GM12873 (cell line): ENCODE results near the gene RAET1L.

ENCODE experiments used
- TF ChIP-seq, protein P1 (sequence below): IDR thresholded peaks from 2 replicates; pipeline ENCODE4 v1.5.1; 2012; ENCODE audit warnings: low read depth, mild to moderate bottlenecking, moderate library complexity, low read length, control low read depth; ENCODE audit not compliant: insufficient read depth; ENCODE audit errors: missing control alignments

Gene RAET1L

DNA sequence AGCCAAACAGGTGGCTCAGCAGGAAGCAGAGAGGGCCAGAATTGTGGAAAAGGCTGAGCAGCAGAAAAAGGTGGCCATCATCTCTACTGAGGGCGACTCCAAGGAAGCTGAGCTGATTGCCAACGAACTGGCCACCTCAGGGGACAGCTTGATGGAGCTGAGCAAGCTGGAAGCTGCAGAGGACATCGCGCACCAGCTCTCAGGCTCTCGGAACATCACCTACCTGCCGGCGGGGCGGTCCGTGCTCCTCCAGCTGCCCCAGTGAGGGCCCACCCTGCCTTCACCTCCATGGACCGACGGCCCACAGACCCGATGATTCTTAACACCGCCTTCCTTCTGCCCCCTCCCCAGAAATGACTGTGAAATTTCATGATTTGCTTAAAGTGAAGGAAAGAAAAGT, 17.8 kb upstream of the RAET1L start:
- TF ChIP-seq, protein P1, sequence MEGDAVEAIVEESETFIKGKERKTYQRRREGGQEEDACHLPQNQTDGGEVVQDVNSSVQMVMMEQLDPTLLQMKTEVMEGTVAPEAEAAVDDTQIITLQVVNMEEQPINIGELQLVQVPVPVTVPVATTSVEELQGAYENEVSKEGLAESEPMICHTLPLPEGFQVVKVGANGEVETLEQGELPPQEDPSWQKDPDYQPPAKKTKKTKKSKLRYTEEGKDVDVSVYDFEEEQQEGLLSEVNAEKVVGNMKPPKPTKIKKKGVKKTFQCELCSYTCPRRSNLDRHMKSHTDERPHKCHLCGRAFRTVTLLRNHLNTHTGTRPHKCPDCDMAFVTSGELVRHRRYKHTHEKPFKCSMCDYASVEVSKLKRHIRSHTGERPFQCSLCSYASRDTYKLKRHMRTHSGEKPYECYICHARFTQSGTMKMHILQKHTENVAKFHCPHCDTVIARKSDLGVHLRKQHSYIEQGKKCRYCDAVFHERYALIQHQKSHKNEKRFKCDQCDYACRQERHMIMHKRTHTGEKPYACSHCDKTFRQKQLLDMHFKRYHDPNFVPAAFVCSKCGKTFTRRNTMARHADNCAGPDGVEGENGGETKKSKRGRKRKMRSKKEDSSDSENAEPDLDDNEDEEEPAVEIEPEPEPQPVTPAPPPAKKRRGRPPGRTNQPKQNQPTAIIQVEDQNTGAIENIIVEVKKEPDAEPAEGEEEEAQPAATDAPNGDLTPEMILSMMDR, result no peak

DNA sequence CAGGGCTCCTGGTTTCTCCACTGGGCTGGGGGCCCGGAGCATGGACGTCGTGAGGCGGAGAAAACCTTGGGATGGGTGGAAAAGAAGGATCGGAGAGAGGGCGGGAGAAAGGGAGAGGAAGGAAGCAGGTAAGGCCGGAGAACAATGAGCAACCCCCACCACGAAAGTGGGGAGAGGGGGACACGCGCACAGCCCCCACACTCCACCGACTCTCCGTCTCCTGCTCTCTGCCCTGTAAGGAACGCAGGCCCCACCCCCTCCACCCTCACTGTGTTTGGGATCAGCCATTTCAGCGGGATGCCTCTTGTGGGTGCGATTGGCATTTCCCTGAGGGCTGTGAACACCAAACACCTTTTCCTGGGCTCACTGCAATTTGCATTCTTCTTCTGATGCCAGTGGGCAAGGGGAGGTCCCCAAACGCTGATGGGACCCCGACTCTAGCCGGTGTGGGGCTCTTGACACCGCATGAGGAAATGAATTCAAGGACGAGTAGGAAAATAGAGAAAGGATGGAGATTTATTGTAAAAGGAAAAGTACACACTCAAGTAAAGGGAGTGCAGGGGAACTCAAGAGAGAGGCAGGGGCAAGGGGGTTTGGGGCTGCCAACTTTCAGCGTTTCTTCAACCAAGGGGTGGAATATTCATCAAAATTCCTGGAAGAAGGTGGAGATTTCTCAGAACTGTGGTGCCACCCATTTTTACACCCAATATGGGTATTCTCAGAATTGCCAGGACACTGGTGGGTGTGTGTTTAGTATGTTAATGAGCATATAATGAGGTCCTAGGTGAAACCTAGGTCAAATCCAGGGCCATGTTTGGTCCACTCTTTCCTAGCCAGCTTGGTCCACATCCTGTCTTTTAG, 13.1 kb upstream of the RAET1L start:
- TF ChIP-seq, protein P1, result no peak

DNA sequence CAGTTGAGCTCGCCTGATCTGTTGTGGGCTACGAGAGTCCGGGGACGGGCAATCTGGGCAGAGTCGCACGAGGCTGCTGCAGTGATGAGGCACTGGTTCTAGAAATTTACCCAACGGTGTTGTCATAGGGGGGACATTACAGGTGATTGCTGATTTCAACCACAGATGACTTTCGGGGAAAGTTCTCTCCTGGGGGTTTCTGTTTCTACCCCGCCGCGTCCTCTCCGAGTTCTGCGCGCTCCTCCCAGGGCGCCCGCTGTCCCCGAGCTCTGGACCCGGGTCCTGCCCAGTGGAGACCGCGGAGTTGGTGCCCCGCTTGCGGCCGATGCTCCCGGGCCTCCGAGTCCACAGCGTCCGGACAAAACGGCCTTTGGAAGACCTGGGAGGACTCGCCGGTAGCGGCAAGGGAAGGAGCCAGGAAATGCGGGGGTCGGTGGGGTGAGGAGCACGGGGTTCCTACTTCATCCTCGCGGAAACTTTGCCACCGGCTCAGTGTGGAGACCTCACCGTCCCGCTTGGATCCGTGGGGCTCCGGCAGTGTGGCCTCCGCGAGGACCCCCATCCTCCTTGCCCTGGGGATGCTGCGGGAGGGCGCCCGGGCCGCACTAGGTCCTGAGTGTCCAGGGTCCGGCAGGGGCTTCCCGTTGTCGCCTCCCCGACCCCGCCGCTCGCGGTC, 12.3 kb upstream of the RAET1L start:
- TF ChIP-seq, protein P1, result no peak

DNA sequence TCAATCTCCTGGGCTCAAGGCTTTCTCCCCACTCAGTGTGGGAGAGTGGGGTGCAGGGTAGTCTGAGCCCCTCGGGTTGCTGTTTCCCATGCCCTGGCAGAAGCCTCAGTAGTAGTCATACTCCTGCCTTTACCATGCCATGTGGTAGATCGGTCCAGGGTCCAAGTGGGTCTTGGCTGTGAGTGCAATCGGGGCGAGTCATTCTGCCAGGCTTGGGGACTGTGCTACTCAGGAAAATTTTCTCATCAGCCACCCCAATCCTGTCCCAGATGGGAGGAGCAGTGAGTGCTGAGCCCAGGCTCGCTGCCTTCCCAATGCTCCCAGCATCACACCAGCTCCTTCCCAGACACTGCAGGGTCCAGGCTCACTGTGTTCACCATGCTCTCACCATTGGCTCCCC, 10.7 kb upstream of the RAET1L start:
- TF ChIP-seq, protein P1, result no peak

DNA sequence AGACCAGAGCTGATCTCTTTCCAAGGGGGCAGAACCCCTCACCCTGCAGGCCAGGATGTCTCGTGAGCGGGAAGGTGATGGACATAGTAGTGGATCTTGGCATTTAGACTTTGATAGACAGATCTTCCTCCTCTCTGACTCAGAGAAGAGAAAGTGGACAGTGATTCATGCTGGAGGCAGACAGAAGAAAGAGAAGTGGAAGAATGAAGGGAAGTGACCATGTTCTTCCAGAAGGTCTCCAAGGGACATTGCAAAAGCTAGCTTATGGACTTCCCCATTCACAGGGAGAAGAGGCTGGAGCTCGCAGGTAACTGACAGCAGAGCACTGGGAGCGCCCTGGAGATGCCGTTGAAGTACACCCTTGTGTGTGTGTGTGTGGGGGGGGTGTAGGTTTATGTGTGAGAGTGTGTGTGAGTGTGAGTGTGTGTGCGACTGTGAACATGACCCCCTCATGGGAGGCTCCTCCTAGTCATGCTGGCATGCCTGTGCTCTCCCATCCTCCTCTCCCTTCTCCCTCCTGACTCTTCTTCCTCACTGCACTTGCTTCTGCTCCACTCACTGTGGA, 8.0 kb upstream of the RAET1L start:
- TF ChIP-seq, protein P1, result no peak

DNA sequence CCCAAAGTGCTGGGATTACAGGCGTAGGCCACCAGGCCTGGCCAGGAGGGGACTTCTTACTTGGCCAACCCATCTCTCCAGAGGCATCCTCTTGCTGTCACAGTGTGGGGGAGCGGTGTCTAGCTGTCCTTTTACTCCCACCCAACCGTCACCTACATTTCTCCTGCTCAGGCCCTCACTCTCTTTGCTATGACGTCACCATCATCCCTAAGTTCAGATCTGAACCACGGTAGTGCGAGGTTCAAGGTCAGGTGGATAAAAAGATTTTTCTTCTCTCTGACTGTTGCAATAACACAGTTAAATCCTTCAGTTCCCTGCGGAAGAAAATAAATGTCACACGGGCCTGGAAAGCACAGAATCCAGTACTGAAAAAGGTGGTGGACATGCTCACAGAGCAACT, 7.3 kb upstream of the RAET1L start:
- TF ChIP-seq, protein P1, result no peak

DNA sequence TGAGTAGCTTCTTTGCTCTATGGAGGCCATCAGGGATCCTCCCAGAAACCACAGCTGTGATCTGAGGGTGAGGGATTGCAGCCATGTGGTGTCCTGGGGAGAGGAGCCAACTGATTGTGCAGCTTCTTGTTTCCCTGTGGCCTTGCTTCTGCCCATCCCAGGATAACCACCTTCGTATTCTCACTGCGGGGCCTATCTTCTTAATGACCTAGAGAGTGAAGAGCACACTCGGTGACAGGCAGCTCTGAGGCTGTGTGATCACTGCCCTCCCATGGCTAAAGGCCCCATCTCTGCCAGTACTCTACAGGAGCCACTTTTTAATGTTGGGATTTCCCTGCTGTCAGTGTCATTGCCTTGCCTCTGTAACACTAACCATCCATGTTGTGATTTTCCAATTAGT, 5.3 kb upstream of the RAET1L start:
- TF ChIP-seq, protein P1, result no peak
